ENCODE results near the gene CAPNS1.

- TF ChIP-seq ESRRG (CRISPR knock-in tag; IDR thresholded peaks at IDR 0.05) (no peak), RARB (CRISPR knock-in tag; IDR thresholded peaks at IDR 0.05) (no peak)
Observed at GRCh38 chr19:36136964-36137686, 2.7 kb upstream of the CAPNS1 start.

Measured in SK-N-SH treated with all-trans-retinoic acid at 6 μM for 48 hours (cell line).